Measurements from ENCODE around the gene CREBZF.
"Not testable (repeated sequence)": the region's sequence is repeated elsewhere in the genome, so short reads cannot be mapped to it uniquely, and the experiment has no call there.

The CREBZF gene

DNA sequence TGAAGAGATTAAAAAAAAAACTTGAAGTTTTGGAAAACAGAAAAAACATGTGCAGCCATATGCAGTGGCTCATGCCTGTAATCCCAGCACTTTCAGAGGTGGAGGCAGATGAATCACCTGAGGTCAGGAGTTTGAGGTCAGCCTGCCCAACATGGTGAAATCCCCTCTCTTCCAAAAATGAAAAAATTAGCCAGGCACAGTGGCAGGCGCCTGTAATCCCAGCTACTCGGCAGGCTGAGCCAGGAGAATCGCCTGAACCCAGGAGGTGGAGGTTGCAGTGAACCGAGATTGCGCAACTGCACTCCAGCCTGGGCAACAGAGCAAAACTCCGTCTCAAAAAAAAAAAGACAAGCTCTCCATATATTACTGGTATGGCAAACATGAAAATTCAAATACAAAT lies 45.4 kb downstream of the CREBZF start:
- no peak for DNase-seq

DNA sequence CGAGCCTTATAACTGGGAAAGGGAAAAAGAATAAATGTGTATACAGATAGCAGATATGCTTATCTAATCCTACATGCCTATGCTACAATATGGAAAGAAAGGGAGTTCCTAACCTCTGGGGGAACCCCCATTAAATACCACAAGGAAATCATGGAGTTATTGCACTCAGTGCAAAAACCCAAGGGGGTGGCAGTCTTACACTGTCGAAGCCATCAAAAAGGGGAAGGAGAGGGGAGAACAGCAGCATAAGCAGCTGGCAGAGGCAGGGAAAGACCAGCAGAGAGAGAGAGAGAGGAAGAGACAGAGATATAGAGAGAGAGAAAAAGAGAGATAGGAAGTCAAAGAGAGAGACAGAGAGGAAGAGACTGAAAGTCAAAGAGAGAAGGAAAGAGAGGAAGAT lies 53.3 kb downstream of the CREBZF start:
- not testable (repeated sequence) for DNase-seq
